A549 treated with GW870086 at 1 μM for 4 hours (cell line): ENCODE measurements around the gene TUBA3D. TPM values are rescaled to one million over a fixed set of nuclear protein-coding genes. Genes with fewer than 3 reads are reported as not detected.

ENCODE experiments used
- total RNA-seq: library from RNA; stranded (reverse); fragments of 200-300 nt; extraction: Qiagen RNA extraction; gene quantifications from 5 replicates; pipeline ENCODE4 v1.2.3, GENCODE V29; 2022; ENCODE audit warnings: low read depth

Gene TUBA3D
- total RNA-seq: 0.59 to 2.3 TPM (median 0.94 TPM) in 5 replicates

DNA sequence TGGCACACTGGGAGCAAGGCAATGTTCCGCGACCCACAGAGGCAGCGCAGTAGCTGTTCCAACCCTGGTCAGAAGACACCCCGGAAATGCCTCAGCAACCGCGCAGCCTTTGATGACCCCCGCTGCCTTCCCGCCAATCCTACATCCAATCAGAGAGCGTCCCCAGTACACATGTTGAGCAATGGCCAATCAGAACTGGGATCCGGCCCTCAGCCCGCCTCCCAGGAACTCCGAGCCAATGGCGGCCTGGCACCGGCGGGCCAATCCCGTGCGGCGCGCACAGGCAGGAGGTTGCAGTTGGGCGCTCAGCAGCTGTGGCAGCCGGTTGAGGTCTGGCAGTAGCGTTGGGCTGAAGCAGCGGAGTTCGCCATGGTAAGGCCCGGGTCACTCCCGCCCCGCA lies at the start of gene TUBA3D:
TSS of gene TUBA3D (plus strand) at position 289 of the 400 bp plus-strand sequence. CDS start at position 370, 81 bp downstream.

DNA sequence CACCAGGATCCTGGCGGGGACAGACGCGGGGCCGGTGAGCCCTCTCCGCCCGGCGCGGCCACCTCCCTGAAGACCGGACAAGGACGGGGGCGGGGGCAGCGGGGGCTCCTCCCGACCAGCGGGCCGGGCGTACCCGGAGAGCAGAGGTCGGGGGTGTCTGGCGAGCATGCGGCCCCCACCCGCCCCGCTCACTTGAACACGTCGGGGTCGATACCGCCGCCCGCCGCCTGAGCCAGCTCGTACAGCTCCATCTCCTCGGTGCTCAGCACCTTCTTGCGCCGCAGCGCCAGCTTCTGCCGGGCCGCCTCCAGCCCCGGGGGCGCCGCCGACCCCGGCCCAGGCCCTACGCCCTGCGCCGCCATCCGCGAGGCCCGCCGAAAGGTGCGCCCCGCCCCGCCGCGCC lies 16.1 kb downstream of the TUBA3D start, which contains the start of gene MZT2A:
TSS of gene MZT2A (minus strand) at position 383 of the 403 bp plus-strand sequence. CDS start at position 362, 21 bp downstream.

DNA sequence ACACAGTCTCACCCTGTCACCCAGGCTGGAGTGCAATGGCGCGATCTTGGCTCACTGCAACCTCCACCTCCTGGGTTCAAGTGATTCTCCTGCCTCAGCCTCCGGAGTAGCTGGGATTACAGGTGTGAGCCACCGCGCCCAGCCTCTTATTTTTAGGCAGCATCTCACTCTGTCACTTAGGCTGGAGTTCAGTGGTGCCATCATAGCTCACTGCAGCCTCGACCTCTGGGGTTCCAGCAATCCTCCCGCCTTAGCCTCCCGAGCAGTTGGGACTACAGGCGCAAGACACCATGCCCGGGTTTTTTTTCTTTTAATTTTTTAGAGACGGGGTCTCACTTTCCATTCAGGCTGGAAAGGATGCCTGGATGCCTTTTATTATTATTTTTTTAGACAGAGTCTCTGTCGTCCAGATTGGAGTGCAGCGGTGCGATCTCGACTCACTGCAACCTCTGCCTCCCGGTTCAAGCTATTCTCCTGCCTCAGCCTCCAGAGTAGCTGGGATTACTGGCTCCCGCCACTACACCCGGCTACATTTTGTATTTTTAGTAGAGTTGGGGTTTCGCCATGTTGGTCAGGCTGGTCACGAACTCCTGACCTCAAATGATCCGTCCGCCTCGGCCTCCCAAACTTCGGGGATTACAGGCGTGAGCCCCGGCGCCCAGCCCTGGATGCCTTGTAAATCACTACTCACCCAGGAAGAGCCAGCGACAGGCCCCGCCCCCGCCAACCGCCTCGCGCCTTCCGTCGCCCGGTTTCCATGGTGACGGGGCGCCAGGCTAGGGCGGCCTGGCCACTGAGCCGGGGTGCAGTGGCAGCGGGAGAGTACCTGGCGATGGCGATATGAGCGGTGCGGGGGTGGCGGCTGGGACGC lies 51.4 kb downstream of the TUBA3D start, which contains the start of gene CCDC74A:
TSS of gene CCDC74A (plus strand) at position 758 of the 871 bp plus-strand sequence. CDS start at position 841, 83 bp downstream.

Other genes with a start within 250 kb of the TUBA3D start
- 0.05 TPM in 1 of 5 replicates, not detected in the others for gene RAB6D, start 112.0 kb upstream of the TUBA3D start, total RNA-seq
- 131 to 196 TPM (median 185 TPM) in 5 replicates for gene MZT2A, start 16.3 kb downstream of the TUBA3D start, total RNA-seq
- gene CCDC74A, start 51.8 kb downstream of the TUBA3D start, total RNA-seq: 12.3 to 14.7 TPM (median 14.3 TPM) in 5 replicates